ENCODE results near the gene TMEM9B.
"Not testable (repeated sequence)": the region's sequence is repeated elsewhere in the genome, so short reads cannot be mapped to it uniquely, and the experiment has no call there.

TMEM9B gene

DNA sequence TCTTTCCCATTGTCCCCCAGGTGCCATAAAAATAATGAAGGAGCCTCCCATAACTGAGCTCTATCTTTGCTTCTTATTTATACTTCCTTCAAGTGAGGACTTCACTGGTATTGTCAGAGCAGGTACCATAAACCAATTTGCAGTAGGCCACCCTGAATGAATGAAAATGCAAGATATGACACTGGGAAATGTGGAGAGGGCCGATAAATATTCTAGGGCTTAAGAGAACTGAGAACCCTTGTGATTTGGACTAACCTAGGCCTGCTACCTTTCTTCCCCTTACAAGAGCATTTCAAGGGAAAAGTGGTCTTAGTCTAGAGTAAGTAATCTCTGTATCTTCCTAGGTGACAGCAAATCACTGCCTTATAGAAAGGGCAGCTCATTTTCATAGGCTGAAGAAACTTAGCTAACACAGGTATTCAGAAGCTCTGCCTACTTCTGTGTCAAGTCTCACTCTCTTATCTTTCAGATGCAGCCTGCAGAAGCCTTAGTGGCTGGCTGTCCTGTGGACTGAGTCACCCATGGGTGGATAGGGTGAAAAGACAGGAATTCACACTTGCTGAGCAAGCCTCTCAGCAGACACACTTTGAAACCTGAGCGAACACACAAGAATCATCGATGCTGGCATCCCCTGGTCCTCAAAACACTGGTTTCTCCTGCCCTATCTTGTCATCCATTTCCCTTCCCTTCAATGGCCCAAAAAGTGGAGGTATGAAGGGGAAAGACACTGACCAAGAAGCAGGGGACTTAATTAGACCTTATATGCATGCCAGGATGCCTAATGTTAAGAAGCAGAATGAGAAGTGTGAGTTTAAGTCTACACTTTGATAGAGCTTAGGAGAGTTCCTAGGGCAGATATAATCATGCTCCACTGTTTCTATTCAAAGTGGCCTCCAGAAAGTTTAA lies 24.3 kb upstream of the TMEM9B start:
- no peak overlapping the region for H3K4me3 ChIP-seq (ENCODE audit: low read length, poor library complexity, severe bottlenecking)
- H3K9me2 ChIP-seq (replicated peaks; ENCODE audit: low read depth, low read length): no peaks in the 10 kb centered on the region
- TF ChIP-seq EZH2phosphoT487 (IDR thresholded peaks at IDR 0.05; ENCODE audit: borderline replicate concordance): no peak
- TF ChIP-seq, protein P1, sequence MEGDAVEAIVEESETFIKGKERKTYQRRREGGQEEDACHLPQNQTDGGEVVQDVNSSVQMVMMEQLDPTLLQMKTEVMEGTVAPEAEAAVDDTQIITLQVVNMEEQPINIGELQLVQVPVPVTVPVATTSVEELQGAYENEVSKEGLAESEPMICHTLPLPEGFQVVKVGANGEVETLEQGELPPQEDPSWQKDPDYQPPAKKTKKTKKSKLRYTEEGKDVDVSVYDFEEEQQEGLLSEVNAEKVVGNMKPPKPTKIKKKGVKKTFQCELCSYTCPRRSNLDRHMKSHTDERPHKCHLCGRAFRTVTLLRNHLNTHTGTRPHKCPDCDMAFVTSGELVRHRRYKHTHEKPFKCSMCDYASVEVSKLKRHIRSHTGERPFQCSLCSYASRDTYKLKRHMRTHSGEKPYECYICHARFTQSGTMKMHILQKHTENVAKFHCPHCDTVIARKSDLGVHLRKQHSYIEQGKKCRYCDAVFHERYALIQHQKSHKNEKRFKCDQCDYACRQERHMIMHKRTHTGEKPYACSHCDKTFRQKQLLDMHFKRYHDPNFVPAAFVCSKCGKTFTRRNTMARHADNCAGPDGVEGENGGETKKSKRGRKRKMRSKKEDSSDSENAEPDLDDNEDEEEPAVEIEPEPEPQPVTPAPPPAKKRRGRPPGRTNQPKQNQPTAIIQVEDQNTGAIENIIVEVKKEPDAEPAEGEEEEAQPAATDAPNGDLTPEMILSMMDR (conservative IDR thresholded peaks at IDR 0.05; ENCODE audit: low read length): no peak
- H3K9ac ChIP-seq (ENCODE audit: low read depth, low read length, poor library complexity, severe bottlenecking): no peak overlapping the region
- H3F3A ChIP-seq (ENCODE audit: low read depth): no peaks in the 10 kb centered on the region
- no peaks in the 10 kb centered on the region for H3K36me3 ChIP-seq (ENCODE audit: insufficient read depth, low read length)
- no peak overlapping the region for H3K4me2 ChIP-seq (ENCODE audit: low read depth, low read length, poor library complexity, severe bottlenecking)
- H3K79me2 ChIP-seq (ENCODE audit: insufficient read depth, low read length): no peaks in the 10 kb centered on the region
- no peak overlapping the region for H2AFZ ChIP-seq (ENCODE audit: low read length)
- no peaks in the 10 kb centered on the region for H3K9me3 ChIP-seq (ENCODE audit: insufficient read depth, low read depth, low read length)
- H4K20me1 ChIP-seq (ENCODE audit: insufficient read depth, low read length, poor library complexity, severe bottlenecking): no peaks in the 10 kb centered on the region
- no peaks in the 10 kb centered on the region for H3K4me1 ChIP-seq (ENCODE audit: insufficient read depth, low read length, poor library complexity, severe bottlenecking)
- no peaks in the 10 kb centered on the region for H3K27me3 ChIP-seq (ENCODE audit: insufficient read depth, low read length, poor library complexity, severe bottlenecking)

- no peak for TF ChIP-seq EZH2phosphoT487 (IDR thresholded peaks at IDR 0.05; ENCODE audit: borderline replicate concordance)
- TF ChIP-seq, protein P1 (conservative IDR thresholded peaks at IDR 0.05; ENCODE audit: low read length): no peak
- Histone ChIP-seq H3K4me1 (ENCODE audit: insufficient read depth, low read length, poor library complexity, severe bottlenecking) (no peaks in the 10 kb centered on the region), H3K9me2 (replicated peaks; ENCODE audit: low read depth, low read length) (no peaks in the 10 kb centered on the region), H3K36me3 (ENCODE audit: insufficient read depth, low read length) (no peaks in the 10 kb centered on the region), H3K4me2 (ENCODE audit: low read depth, low read length, poor library complexity, severe bottlenecking) (no peak overlapping the region), H3K9me3 (ENCODE audit: insufficient read depth, low read depth, low read length) (no peaks in the 10 kb centered on the region), H3K79me2 (ENCODE audit: insufficient read depth, low read length) (no peaks in the 10 kb centered on the region), H3K9ac (ENCODE audit: low read depth, low read length, poor library complexity, severe bottlenecking) (no peak overlapping the region), H3K27me3 (ENCODE audit: insufficient read depth, low read length, poor library complexity, severe bottlenecking) (no peaks in the 10 kb centered on the region), H2AFZ (ENCODE audit: low read length) (no peak overlapping the region), H3F3A (ENCODE audit: low read depth) (no peaks in the 10 kb centered on the region), H3K4me3 (ENCODE audit: low read length, poor library complexity, severe bottlenecking) (no peak overlapping the region), H4K20me1 (ENCODE audit: insufficient read depth, low read length, poor library complexity, severe bottlenecking) (no peaks in the 10 kb centered on the region)
These were observed 23.2 kb upstream of the TMEM9B start for GRCh38 chr11:8987446-8987845.

- not testable (repeated sequence) for H3K36me3 ChIP-seq (ENCODE audit: insufficient read depth, low read length); H3K4me3 ChIP-seq (ENCODE audit: low read length, poor library complexity, severe bottlenecking); H2AFZ ChIP-seq (ENCODE audit: low read length); H3K27me3 ChIP-seq (ENCODE audit: insufficient read depth, low read length, poor library complexity, severe bottlenecking); H3K9ac ChIP-seq (ENCODE audit: low read depth, low read length, poor library complexity, severe bottlenecking); H3K4me1 ChIP-seq (ENCODE audit: insufficient read depth, low read length, poor library complexity, severe bottlenecking); H3K4me2 ChIP-seq (ENCODE audit: low read depth, low read length, poor library complexity, severe bottlenecking); H4K20me1 ChIP-seq (ENCODE audit: insufficient read depth, low read length, poor library complexity, severe bottlenecking); H3K9me2 ChIP-seq (replicated peaks; ENCODE audit: low read depth, low read length); H3F3A ChIP-seq (ENCODE audit: low read depth); H3K79me2 ChIP-seq (ENCODE audit: insufficient read depth, low read length); H3K9me3 ChIP-seq (ENCODE audit: insufficient read depth, low read depth, low read length)
These were observed 22.5 kb upstream of the TMEM9B start for GRCh38 chr11:8986772-8987171.

GRCh38 chr11:8985462-8985861 lies 21.2 kb upstream of the TMEM9B start:
- Histone ChIP-seq H3F3A (ENCODE audit: low read depth) (no peaks in the 10 kb centered on the region), H3K27me3 (ENCODE audit: insufficient read depth, low read length, poor library complexity, severe bottlenecking) (no peaks in the 10 kb centered on the region), H3K9ac (ENCODE audit: low read depth, low read length, poor library complexity, severe bottlenecking) (no peak overlapping the region), H3K9me3 (ENCODE audit: insufficient read depth, low read depth, low read length) (no peaks in the 10 kb centered on the region), H3K36me3 (ENCODE audit: insufficient read depth, low read length) (no peaks in the 10 kb centered on the region), H3K4me3 (ENCODE audit: low read length, poor library complexity, severe bottlenecking) (no peak overlapping the region), H4K20me1 (ENCODE audit: insufficient read depth, low read length, poor library complexity, severe bottlenecking) (no peaks in the 10 kb centered on the region), H3K4me1 (ENCODE audit: insufficient read depth, low read length, poor library complexity, severe bottlenecking) (no peaks in the 10 kb centered on the region), H3K9me2 (replicated peaks; ENCODE audit: low read depth, low read length) (no peaks in the 10 kb centered on the region), H3K4me2 (ENCODE audit: low read depth, low read length, poor library complexity, severe bottlenecking) (no peak overlapping the region), H3K79me2 (ENCODE audit: insufficient read depth, low read length) (no peaks in the 10 kb centered on the region), H2AFZ (ENCODE audit: low read length) (no peak overlapping the region)
- no peak for TF ChIP-seq EZH2phosphoT487 (IDR thresholded peaks at IDR 0.05; ENCODE audit: borderline replicate concordance)
- TF ChIP-seq, protein P1 (conservative IDR thresholded peaks at IDR 0.05; ENCODE audit: low read length): no peak
